ACHN (cell line): ENCODE measurements around the gene NEK8.

ENCODE experiments used
- DNase-seq: peaks from one replicate; pipeline ENCODE4 v3.0.0-alpha.2; 2015
- in situ Hi-C: cut with HindIII; loops from 2 replicates; pipeline ENCODE4 v1.10.0; 2017; ENCODE audit warnings: low sequenced_read_pairs, low pct_ligation_motif_present, low pct_unique_long_range_greater_than_20kb

Gene NEK8

GRCh38 chr17:28740406-28741357, 12.1 kb downstream of the NEK8 start:
- DNase-seq, result no peak
- in situ Hi-C loops, result no loop called here

GRCh38 chr17:28741358-28742349, 13.1 kb downstream of the NEK8 start:
- no peak for DNase-seq
- in situ Hi-C loops, result no loop called here

- DNase-seq, result peak; percentile 92
- in situ Hi-C loops, result no loop called here
These were observed 14.9 kb downstream of the NEK8 start, which contains the start of gene TRAF4 for GRCh38 chr17:28743243-28744103. Gene TRAF4, plus strand, starts transcription at chr17:28744011. Its CDS starts 102 bp downstream, at chr17:28744113.

GRCh38 chr17:28744104-28744971, 15.8 kb downstream of the NEK8 start:
- peak; percentile 54 for DNase-seq
- in situ Hi-C loops, result no loop called here

- DNase-seq, result peak; percentile 41
- in situ Hi-C loops, result no loop called here
These were observed 16.6 kb downstream of the NEK8 start for GRCh38 chr17:28744972-28745785.

- in situ Hi-C loops, result no loop called here
These were observed 17.3 kb downstream of the NEK8 start for GRCh38 chr17:28745786-28746411.

GRCh38 chr17:28746611-28747050, 18.0 kb downstream of the NEK8 start:
- DNase-seq, result no peak
- in situ Hi-C loops, result no loop called here

More at GRCh38 chr17:28745786-28746411, 17.3 kb downstream of the NEK8 start:
- DNase-seq, result peak; percentile 61

- in situ Hi-C loops, result no loop called here
These were observed 18.6 kb downstream of the NEK8 start for GRCh38 chr17:28747051-28747691.

GRCh38 chr17:28747801-28748750, 19.5 kb downstream of the NEK8 start:
- DNase-seq, result no peak
- in situ Hi-C loops, result no loop called here

More at GRCh38 chr17:28747051-28747691, 18.6 kb downstream of the NEK8 start:
- DNase-seq, result no peak

- DNase-seq, result no peak
- in situ Hi-C loops, result no loop called here
These were observed 20.4 kb downstream of the NEK8 start for GRCh38 chr17:28748852-28749515.

- in situ Hi-C loops, result no loop called here
- no peak for DNase-seq
These were observed 21.1 kb downstream of the NEK8 start for GRCh38 chr17:28749516-28750177.

- in situ Hi-C loops, result no loop called here
These were observed 21.8 kb downstream of the NEK8 start for GRCh38 chr17:28750178-28751047.

More at GRCh38 chr17:28750178-28751047, 21.8 kb downstream of the NEK8 start:
- DNase-seq, result peak; percentile 94
